HCT116 (cell line): Measurements from ENCODE around the gene MPZL2. TPM values are rescaled to one million over a fixed set of nuclear protein-coding genes. Genes with fewer than 3 reads are reported as not detected.

Experiments
- ATAC-seq: fragments of 200-7000 bp; cut with Tn5 transposase; 2 replicates; pipeline ENCODE4 v1.9.1; 2020; ENCODE audit warnings: mild to moderate bottlenecking, moderate library complexity
- BruUV-seq: library from RNA; stranded (reverse); fragments of 400-500 nt; replicated peaks from 2 replicates; lab custom pipeline; 2021; lab: Mats Ljungman, UMichigan
- CTCF ChIA-PET: fragments of 300-600 bp; sonication (Branson Sonifier 250); formaldehyde crosslinking; loops from one replicate; lab custom pipeline; 2021; ENCODE audit warnings: antibody characterized with exemption; lab: Charles Lee
- POLR2A ChIA-PET: fragments of 300-600, 350-600 bp; sonication (Branson Sonifier 250); formaldehyde crosslinking; loops from one replicate; lab custom pipeline; 2021; ENCODE audit warnings: antibody characterized with exemption; lab: Charles Lee
- RAD21 ChIA-PET, 2 experiments: fragments of 300-600 bp; sonication (Branson Sonifier 250); formaldehyde crosslinking; loops; one replicate each; lab custom pipeline; 2023; ENCODE audit warnings: low total read pairs in 2 of 2; ENCODE audit not compliant: uncharacterized antibody in 2 of 2, unreplicated experiment in 2 of 2, low non-redundant PET in 1 of 2; lab: Charles Lee
- DNase-seq: peaks from one replicate; pipeline ENCODE4 v3.0.0-alpha.2; 2010; ENCODE audit warnings: low read depth, low spot score
- H2AFZ ChIP-seq: fragments of 200-600 bp; shearing (Covaris generic), sonication (generic); 2 replicates; pipeline ENCODE4 v1.6.1; 2017; ENCODE audit warnings: low read depth, mixed run types, mixed read lengths, antibody characterized with exemption, low read length; ENCODE audit not compliant: poor library complexity, severe bottlenecking
- H3K27ac ChIP-seq: 2 replicates; pipeline ENCODE4 v1.5.1; 2012; ENCODE audit warnings: low read depth, low read length
- H3K27me3 ChIP-seq: fragments of 200-600 bp; sonication (generic); 2 replicates; pipeline ENCODE4 v1.6.1; 2016; ENCODE audit warnings: mixed run types, low read length, mixed read lengths; ENCODE audit not compliant: insufficient read depth
- H3K36me3 ChIP-seq, 2 experiments: fragments of 200-500 bp in 1 of 2; fragments of 200-600 bp in 1 of 2; sonication (Bioruptor generic) in 1 of 2; sonication (generic) in 1 of 2; 2 replicates each; pipeline versions ENCODE4 v1.5.1 to v1.6.1; 2014 to 2016; ENCODE audit warnings: low read length in 2 of 2, inconsistent platforms in 1 of 2, mixed read lengths in 1 of 2, mixed run types in 1 of 2; ENCODE audit not compliant: insufficient read depth in 2 of 2, control insufficient read depth in 1 of 2
- H3K4me1 ChIP-seq, 2 experiments: fragments of 200-600 bp in 1 of 2; sonication (generic) in 1 of 2; 2 replicates each; pipeline versions ENCODE4 v1.5.1 to v1.6.1; 2012 to 2017; ENCODE audit warnings: low read length in 2 of 2, inconsistent platforms in 1 of 2, mild to moderate bottlenecking in 1 of 2, mixed read lengths in 1 of 2, mixed run types in 1 of 2, moderate library complexity in 1 of 2; ENCODE audit not compliant: insufficient read depth in 2 of 2, control insufficient read depth in 1 of 2
- H3K4me2 ChIP-seq: fragments of 200-600 bp; sonication (generic); 2 replicates; pipeline ENCODE4 v1.6.1; 2017; ENCODE audit warnings: mixed run types, low read length, mixed read lengths
- H3K4me3 ChIP-seq, 2 experiments: fragments of 200-600 bp in 1 of 2; sonication (generic) in 1 of 2; replicated peaks in 1 of 2; 2 replicates each; pipeline ENCODE4 v1.5.1; 2011 to 2016; ENCODE audit warnings: low read length in 2 of 2, control low read depth in 1 of 2, low read depth in 1 of 2, mild to moderate bottlenecking in 1 of 2, mixed read lengths in 1 of 2, mixed run types in 1 of 2
- H3K79me2 ChIP-seq: fragments of 200-600 bp; sonication (generic); 2 replicates; pipeline ENCODE4 v1.6.1; 2017; ENCODE audit warnings: mild to moderate bottlenecking, mixed run types, low read length, moderate library complexity, mixed read lengths; ENCODE audit not compliant: insufficient read depth
- H3K9ac ChIP-seq: fragments of 200-600 bp; sonication (generic); 2 replicates; pipeline ENCODE4 v1.6.1; 2016; ENCODE audit warnings: low read length, mixed read lengths
- H3K9me2 ChIP-seq: fragments of 200-600 bp; sonication (generic), shearing (Covaris generic); 2 replicates; pipeline ENCODE4 v1.6.1; 2017; ENCODE audit warnings: mixed run types, mild to moderate bottlenecking, moderate library complexity; ENCODE audit not compliant: insufficient read depth
- H3K9me3 ChIP-seq, 2 experiments: fragments of 200-500 bp in 1 of 2; fragments of 200-600 bp in 1 of 2; sonication (Bioruptor generic) in 1 of 2; sonication (generic) in 1 of 2; 2 replicates each; pipeline ENCODE4 v1.6.1; 2014 to 2017; ENCODE audit warnings: low read length in 2 of 2, mixed read lengths in 2 of 2, inconsistent platforms in 1 of 2, low read depth in 1 of 2, mild to moderate bottlenecking in 1 of 2, mixed run types in 1 of 2, moderate library complexity in 1 of 2; ENCODE audit not compliant: control insufficient read depth in 1 of 2, insufficient read depth in 1 of 2
- H4K20me1 ChIP-seq: fragments of 200-600 bp; sonication (generic), shearing (Covaris generic); 2 replicates; pipeline ENCODE4 v1.6.1; 2017; ENCODE audit warnings: mixed run types, mild to moderate bottlenecking, moderate library complexity; ENCODE audit not compliant: insufficient read depth
- ATF3 ChIP-seq: IDR thresholded peaks from 2 replicates; pipeline ENCODE4 v1.6.1; 2012
- CBX3 ChIP-seq: IDR thresholded peaks from 2 replicates; pipeline ENCODE4 v1.6.1; 2012; ENCODE audit warnings: low read depth
- CEBPB ChIP-seq: IDR thresholded peaks from 2 replicates; pipeline ENCODE4 v1.6.1; 2012; ENCODE audit warnings: low read depth
- CTCF ChIP-seq, 3 experiments: fragments of 200-600 bp in 1 of 3; sonication (generic) in 1 of 3; IDR thresholded peaks in 2 of 3; conservative IDR thresholded peaks in 1 of 3; 2 replicates each; pipeline ENCODE4 v1.5.1; 2012 to 2017; ENCODE audit warnings: low read depth in 2 of 3, low read length in 2 of 3, antibody characterized with exemption in 1 of 3, borderline replicate concordance in 1 of 3, control low read depth in 1 of 3, mild to moderate bottlenecking in 1 of 3, mixed read lengths in 1 of 3, mixed run types in 1 of 3, moderate library complexity in 1 of 3; ENCODE audit not compliant: insufficient read depth in 1 of 3
- EGR1 ChIP-seq: IDR thresholded peaks from 2 replicates; pipeline ENCODE4 v1.6.1; 2012; ENCODE audit warnings: low read depth
- ELF1 ChIP-seq: IDR thresholded peaks from 2 replicates; pipeline ENCODE4 v1.6.1; 2012; ENCODE audit warnings: low read depth, borderline replicate concordance
- EZH2 ChIP-seq: fragments of 200-600 bp; sonication (generic); IDR thresholded peaks from 2 replicates; pipeline ENCODE4 v1.6.1; 2017; ENCODE audit warnings: antibody characterized with exemption, mixed run types
- EZH2phosphoT487 ChIP-seq: fragments of 200-600 bp; IDR thresholded peaks from 2 replicates; pipeline ENCODE4 v1.6.1; 2018; ENCODE audit warnings: antibody characterized with exemption, borderline replicate concordance
- FOSL1 ChIP-seq: IDR thresholded peaks from 2 replicates; pipeline ENCODE4 v1.6.1; 2012; ENCODE audit warnings: low read depth
- JUND ChIP-seq: IDR thresholded peaks from 2 replicates; pipeline ENCODE4 v1.6.1; 2012
- POLR2AphosphoS5 ChIP-seq: IDR thresholded peaks from 2 replicates; pipeline ENCODE4 v1.6.1; 2011; ENCODE audit warnings: mild to moderate bottlenecking, low read depth, low read length, moderate library complexity
- RAD21 ChIP-seq: IDR thresholded peaks from 2 replicates; pipeline ENCODE4 v1.6.1; 2012; ENCODE audit warnings: low read depth, mild to moderate bottlenecking
- REST ChIP-seq: IDR thresholded peaks from 2 replicates; pipeline ENCODE4 v1.6.1; 2012; ENCODE audit warnings: low read depth
- SIN3A ChIP-seq: IDR thresholded peaks from 2 replicates; pipeline ENCODE4 v1.6.1; 2012; ENCODE audit warnings: low read depth
- SP1 ChIP-seq: IDR thresholded peaks from 2 replicates; pipeline ENCODE4 v1.6.1; 2012; ENCODE audit warnings: low read depth
- SRF ChIP-seq: IDR thresholded peaks from 2 replicates; pipeline ENCODE4 v1.6.1; 2012; ENCODE audit warnings: low read depth
- TCF7L2 ChIP-seq: IDR thresholded peaks from 2 replicates; pipeline ENCODE4 v1.7.0; 2011; ENCODE audit warnings: borderline replicate concordance, inconsistent platforms; ENCODE audit not compliant: insufficient read depth, insufficient read length; ENCODE audit errors: extremely low read depth
- YY1 ChIP-seq: IDR thresholded peaks from 2 replicates; pipeline ENCODE4 v1.6.1; 2011; ENCODE audit warnings: low read length, low read depth, moderate library complexity, mild to moderate bottlenecking; ENCODE audit not compliant: insufficient replicate concordance; ENCODE audit errors: extremely low read depth
- ZBTB33 ChIP-seq: IDR thresholded peaks from 2 replicates; pipeline ENCODE4 v1.6.1; 2011; ENCODE audit warnings: mild to moderate bottlenecking, low read length, moderate library complexity; ENCODE audit not compliant: insufficient replicate concordance; ENCODE audit errors: extremely low read depth
- ZFX ChIP-seq: fragments of 450-650 bp; IDR thresholded peaks from 2 replicates; pipeline ENCODE4 v1.6.1; 2017
- ZNF274 ChIP-seq: fragments of 200-500 bp; sonication (Bioruptor generic); IDR thresholded peaks from 2 replicates; pipeline ENCODE4 v1.6.1; 2014; ENCODE audit warnings: mild to moderate bottlenecking, low read depth, low read length, inconsistent platforms
- intact Hi-C: fragments of 100-400 bp; cut with micrococcal nuclease; formaldehyde crosslinking; loops from 2 replicates; pipeline ENCODE4 v1.10.0; 2022
- total RNA-seq: library from RNA; stranded (reverse); gene quantifications from one replicate; pipeline ENCODE4 v1.2.1, GENCODE V29; 2021; ENCODE audit not compliant: unreplicated experiment
- TF ChIP-seq, protein P1 (sequence below): IDR thresholded peaks from 2 replicates; pipeline ENCODE4 v1.6.1; 2012

Gene MPZL2
- total RNA-seq, 1 experiment from 2014 or later, result 16.8 TPM

GRCh38 chr11:118258410-118258809, 5.7 kb downstream of the MPZL2 start:
- no peaks in the 10 kb centered on the region for H3K79me2 ChIP-seq
- H4K20me1 ChIP-seq, result no peaks in the 10 kb centered on the region
- no peak overlapping the region for H3K9ac ChIP-seq
- no peaks in the 10 kb centered on the region for H3K27me3 ChIP-seq
- ChIA-PET CTCF (no interaction called here), POLR2A (no interaction called here), RAD21 (no interaction called here)
- ATAC-seq (peak; percentile 80), DNase-seq (no peak)
- BruUV-seq, result no TSS peak
- no peaks in the 10 kb centered on the region for H3K9me2 ChIP-seq
- H3K4me1 ChIP-seq, result peaks cover 8% of the 10 kb centered on the region in 2 experiments; a peak in 3 of 4 replicates
- H3K36me3 ChIP-seq, result peaks cover 0 to 2% of the 10 kb centered on the region in 2 experiments; a peak in 1 of 4 replicates
- H3K27ac ChIP-seq, result no peak overlapping the region
- H3K4me2 ChIP-seq, result no peak overlapping the region
- no peak overlapping the region for H2AFZ ChIP-seq
- no peaks in the 10 kb centered on the region for H3K9me3 ChIP-seq
- intact Hi-C loops, result no loop called here
- H3K4me3 ChIP-seq, result no peak overlapping the region
- TF ChIP-seq JUND (no peak), CEBPB (no peak), EZH2 (no peak), CTCF (IDR thresholded peaks at IDR 0.05 in 2 of 3, conservative IDR thresholded peaks at IDR 0.05 in 1 of 3; ENCODE audit: borderline replicate concordance in 1 of 3, insufficient read depth in 1 of 3, low read depth in 2 of 3, low read length in 2 of 3) (peak; percentile 19 to 60 (median 41); a peak in 4 of 6 replicates), POLR2AphosphoS5 (no peak), TCF7L2 (no peak), ELF1 (no peak), ZNF274 (no peak), EGR1 (no peak), CBX3 (peak; percentile 67; the same call in 1 of the 2 replicates), ZFX (no peak), FOSL1 (0 out of 2 replicates have a peak, but pooled peaks have one; percentile 14), YY1 (no peak), SP1 (no peak), ZBTB33 (no peak), RAD21 (peak; percentile 41; the same call in 1 of the 2 replicates), REST (no peak), SIN3A (no peak), ATF3 (no peak), SRF (no peak), EZH2phosphoT487 (no peak)
- TF ChIP-seq, protein P1, sequence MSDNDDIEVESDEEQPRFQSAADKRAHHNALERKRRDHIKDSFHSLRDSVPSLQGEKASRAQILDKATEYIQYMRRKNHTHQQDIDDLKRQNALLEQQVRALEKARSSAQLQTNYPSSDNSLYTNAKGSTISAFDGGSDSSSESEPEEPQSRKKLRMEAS, result no peak
